GM19351 (cell line): ENCODE results near the gene PACRG.

Experiments used
- ATAC-seq: cut with Tn5 transposase; IDR thresholded peaks from one replicate; pipeline ENCODE4 v1.9.1; 2021; ENCODE audit warnings: mild to moderate bottlenecking, moderate library complexity; ENCODE audit not compliant: unreplicated experiment

The PACRG gene

GRCh38 chr6:162862462-162862861 lies 134.7 kb downstream of the PACRG start:
- no peak for ATAC-seq

DNA sequence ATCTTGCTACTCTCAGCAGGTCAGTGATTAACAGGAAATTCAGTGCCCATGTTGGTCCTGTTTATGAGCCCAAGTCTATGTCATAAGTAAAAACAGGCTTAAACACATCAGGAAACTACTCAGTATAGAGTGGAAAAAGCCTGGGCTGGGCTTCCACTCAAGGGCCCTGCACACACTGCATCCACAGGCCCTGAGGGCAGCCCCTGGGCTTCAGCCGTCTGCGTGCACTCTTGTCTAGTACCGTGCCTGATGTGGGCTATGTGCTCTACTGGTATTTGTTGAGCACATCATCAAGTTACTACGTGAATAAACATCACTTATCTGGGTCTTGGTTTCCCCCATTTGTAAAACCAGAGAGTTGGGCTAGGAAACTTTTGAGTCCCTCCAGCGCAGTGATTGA lies 135.2 kb downstream of the PACRG start:
- ATAC-seq = no peak

- no peak for ATAC-seq
These were observed 136.0 kb downstream of the PACRG start for GRCh38 chr6:162863821-162864220.

GRCh38 chr6:162864911-162865310 lies 137.1 kb downstream of the PACRG start:
- ATAC-seq = no peak

DNA sequence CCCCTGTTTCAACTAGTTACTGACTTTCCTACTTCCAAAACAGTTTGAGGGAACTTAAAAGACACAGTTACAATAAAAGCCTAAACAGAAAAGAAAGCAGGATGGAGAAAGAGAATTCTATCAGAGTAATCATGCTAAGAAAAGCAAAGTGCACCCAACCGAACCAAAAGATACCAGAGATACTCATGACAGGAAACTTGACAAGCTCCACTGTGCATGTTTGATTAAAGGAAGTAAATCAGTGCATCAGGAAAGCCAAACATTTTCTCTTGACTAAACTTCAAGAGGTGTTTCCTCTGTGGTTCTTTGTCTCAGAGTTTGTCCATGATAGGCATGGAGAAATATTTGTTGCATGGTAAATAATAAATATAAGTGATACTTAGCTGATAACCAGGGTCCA lies 138.9 kb downstream of the PACRG start:
- no peak for ATAC-seq

DNA sequence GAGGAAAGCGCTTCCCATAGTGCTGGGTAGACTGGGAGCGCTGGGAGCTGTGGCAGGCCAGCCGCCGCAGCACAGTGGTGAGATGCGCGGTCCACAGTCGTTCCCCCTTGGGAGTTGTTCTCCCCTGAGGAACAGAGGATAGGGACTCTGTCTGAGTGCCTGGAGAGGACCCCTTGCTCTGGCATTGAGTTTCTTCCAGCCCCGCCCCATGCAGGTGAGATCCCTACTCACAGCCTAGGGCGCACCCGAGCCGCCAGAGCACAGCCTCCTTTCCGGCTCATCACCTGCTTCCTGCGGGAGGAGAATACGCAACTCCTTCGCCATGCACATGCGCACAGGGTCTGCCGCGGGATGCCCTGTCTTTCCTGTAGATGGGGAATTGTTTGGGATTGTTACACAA lies 140.6 kb downstream of the PACRG start:
- ATAC-seq = no peak

GRCh38 chr6:162871966-162872365 lies 144.2 kb downstream of the PACRG start:
- no peak for ATAC-seq

GRCh38 chr6:162873537-162873936 lies 145.8 kb downstream of the PACRG start:
- no peak for ATAC-seq

- no peak for ATAC-seq
These were observed 147.3 kb downstream of the PACRG start for GRCh38 chr6:162875070-162875469.

DNA sequence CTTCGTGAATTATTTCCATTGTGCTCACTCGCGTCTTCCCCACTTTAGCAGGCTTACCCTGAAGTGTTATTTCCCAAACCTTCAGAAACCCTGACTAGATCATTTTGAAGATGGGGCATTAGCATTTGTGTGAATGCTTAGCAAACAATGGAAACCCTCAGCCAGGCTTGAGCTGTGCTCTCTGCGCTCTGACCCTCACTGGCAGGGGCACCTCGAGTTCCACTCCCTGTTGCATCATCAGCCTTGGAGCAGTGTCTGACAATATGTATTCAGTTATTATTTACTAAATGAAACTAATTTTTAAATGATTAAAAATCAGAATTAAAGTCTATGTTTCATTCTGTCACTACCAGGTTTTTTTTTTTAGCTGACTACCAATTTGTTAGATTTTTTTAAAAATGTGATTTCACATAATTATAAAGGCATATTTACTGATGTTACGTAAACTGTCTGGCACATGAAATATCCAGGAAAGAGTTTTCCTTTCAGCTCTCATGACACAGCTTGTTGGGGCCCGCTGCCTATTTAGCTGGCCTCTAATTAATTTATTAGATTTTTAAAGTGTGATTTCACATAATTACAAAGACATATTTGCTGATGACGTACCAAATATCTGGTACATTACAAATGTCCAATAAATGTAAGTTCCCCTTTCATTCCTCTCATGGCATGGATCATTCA lies 155.2 kb downstream of the PACRG start:
- no peak for ATAC-seq

DNA sequence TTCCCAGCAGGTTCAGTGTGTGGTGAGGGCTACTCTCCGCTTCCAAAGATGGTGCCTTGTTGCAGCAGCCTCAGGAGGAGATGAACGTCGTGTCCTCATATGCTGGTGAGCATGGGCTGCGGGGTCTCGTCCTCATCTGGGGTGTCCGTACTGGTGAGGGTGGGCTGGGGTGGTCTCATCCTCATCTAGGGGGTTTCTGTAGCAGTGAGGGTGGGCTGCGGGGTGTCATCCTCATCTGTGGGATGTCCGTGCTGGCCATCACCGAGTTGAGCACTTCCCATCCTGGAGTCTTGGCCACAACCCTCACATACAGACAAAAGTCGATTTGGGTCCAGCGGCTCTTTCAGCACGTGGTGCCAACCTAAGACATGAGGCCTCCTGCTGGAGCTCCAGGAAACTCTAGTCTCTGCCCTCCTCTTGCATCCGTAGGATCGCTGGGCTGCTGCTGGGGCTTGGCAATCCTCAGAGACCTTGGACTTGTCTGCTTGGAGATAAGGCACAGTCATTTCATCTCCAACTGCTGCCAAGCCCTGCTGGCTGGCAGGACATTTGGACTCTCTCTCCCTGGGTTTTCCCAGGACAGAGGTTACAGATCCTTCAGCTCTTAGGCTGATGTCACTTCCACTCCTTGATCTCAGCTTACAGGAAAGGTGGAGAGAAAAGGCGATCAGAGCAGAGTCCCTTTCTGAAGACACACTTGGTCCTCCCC lies 160.4 kb downstream of the PACRG start:
- ATAC-seq = no peak

GRCh38 chr6:162889303-162889702 lies 161.5 kb downstream of the PACRG start:
- no peak for ATAC-seq

- no peak for ATAC-seq
These were observed 170.2 kb downstream of the PACRG start for GRCh38 chr6:162898011-162898410.

- ATAC-seq = no peak
These were observed 171.4 kb downstream of the PACRG start for GRCh38 chr6:162899148-162899547.

DNA sequence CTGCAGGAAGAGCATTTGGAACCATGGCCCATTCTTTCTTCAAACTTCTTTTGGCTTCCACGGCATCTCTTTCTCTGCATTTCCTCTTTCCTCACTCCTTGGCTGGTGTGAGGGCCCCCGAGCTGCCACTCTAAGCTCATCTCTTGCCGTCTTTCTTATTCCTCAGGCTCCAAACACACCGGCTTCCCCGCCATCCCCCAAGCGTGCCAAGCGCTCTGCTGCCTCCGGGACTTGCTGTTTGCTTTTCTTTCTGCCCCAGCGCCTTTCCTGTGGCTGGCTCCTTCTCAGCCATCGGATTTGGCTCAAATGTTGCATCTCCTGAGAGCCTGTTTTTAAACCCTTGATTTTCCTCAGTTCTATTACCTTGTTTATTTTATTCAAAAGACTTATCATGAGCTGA lies 172.7 kb downstream of the PACRG start:
- no peak for ATAC-seq

DNA sequence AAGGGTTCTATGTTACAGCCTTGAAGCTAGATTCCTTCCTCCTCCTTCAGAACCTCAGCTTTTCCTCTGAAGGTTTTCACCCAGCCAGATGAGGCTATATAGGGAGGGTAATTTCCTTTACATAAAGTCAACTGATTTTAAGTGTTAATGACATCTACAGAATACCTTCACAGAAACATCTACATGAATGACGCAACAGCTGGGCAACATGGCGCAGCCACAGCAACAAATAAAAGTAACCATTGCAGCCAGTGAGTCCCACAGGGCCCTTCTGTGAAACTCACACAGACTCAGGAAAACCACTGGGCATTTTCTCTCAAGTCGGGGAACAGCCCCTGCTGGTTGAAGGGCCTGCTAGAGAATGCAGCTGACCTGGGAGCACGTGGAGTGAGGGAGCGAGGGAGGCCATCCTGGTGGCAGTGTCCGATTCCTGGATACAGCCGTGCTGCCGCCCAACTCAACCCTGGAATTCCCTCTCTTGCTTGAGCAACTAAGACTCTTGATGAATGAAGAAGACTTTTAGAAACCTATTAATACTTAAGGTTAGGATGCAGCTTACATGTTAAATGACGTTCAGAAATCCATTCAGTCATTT lies 176.4 kb downstream of the PACRG start:
- ATAC-seq = no peak

DNA sequence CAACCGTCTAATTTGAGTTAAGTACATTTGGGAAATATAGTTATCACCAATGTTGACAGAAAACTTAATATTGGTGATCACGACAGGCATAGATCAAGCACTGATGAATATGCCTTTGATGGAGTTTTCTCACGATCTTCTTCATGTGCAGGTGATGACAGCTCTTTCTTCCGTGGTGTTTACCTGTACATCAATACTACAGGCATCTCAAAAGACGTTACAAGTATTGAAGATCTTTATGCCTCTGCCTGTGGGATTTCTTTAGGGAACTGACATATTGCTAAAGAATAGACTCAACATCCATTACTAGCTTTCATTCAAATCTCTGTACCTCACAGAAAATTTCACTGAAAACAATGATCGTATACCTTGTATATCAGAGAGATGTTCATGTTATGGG lies 178.7 kb downstream of the PACRG start:
- no peak for ATAC-seq

GRCh38 chr6:162907876-162908481 lies 180.2 kb downstream of the PACRG start:
- no peak for ATAC-seq

DNA sequence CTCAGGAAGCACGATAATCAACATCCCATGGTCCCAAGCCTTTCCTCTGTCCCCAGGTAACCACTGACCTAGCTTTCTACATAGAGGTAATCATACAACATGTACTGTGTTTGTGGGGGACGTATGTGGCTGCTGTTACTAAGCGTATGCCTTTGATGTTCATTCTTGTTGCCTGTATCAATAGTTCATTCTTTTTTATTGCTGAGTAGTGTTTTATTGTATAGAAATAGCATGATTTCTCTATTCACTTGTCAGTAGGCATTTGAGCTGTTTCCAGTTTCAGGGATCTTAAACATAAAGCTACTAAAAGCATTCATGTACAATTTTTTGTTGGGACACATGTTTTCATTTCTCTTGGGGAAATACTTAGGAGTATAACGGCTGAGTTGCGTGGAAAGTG lies 185.4 kb downstream of the PACRG start:
- ATAC-seq = no peak

- no peak for ATAC-seq
These were observed 189.7 kb downstream of the PACRG start for GRCh38 chr6:162917506-162917905.

GRCh38 chr6:162921062-162921461 lies 193.3 kb downstream of the PACRG start:
- no peak for ATAC-seq

DNA sequence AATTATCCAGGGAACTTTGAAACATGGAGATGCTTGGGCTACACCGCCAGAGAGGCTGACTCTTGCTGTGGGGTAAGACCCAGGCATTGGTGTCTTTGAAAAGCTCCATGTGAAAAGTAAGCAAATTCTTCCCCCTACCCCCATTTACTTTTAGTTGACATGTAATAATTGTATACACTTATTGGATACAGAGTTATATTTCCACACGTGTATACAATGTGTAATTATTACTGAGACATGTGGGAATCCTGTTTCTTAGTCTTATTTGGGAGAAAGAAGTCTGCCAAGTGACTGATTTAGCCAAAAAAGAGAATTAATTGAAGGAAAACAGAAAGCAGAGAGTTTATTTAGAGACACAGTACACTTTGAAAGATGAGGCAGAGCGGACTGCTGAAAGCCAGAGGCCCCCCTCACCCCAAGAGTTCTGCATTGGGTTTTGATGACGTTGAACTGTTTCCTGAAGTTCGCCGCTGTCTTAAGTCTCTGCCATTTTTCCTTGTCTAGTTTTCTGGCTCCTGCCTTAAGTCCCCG lies 193.8 kb downstream of the PACRG start:
- no peak for ATAC-seq
